Endothelial cell of umbilical vein (primary cell): ENCODE data around the gene ALOXE3.

ENCODE experiments used
- CTCF ChIP-seq, 2 donors: IDR thresholded peaks; 1 replicate in 1 of 2; 2 replicates in 1 of 2; pipeline ENCODE4 v1.5.1; 2011; ENCODE audit warnings: low read length in 2 of 2, mild to moderate bottlenecking in 2 of 2, moderate library complexity in 2 of 2, control low read depth in 1 of 2, inconsistent platforms in 1 of 2, low read depth in 1 of 2; ENCODE audit not compliant: insufficient read depth in 1 of 2; ENCODE audit errors: extremely low read depth in 1 of 2
- EZH2 ChIP-seq: IDR thresholded peaks from 2 replicates; pipeline ENCODE4 v1.6.1; 2012; ENCODE audit warnings: borderline replicate concordance, low read depth, mild to moderate bottlenecking, moderate library complexity, low read length, inconsistent platforms; ENCODE audit not compliant: severe bottlenecking
- POLR2A ChIP-seq: IDR thresholded peaks from 2 replicates; pipeline ENCODE4 v1.6.1; 2012; ENCODE audit warnings: low read depth, mild to moderate bottlenecking, control low read depth, low read length
- POLR2AphosphoS5 ChIP-seq: IDR thresholded peaks from 2 replicates; pipeline ENCODE4 v1.6.1; 2012; ENCODE audit warnings: low read depth, mild to moderate bottlenecking, control low read depth, low read length, moderate library complexity; ENCODE audit not compliant: insufficient read depth

- no peak for TF ChIP-seq POLR2AphosphoS5
- TF ChIP-seq EZH2, result peak; percentile 2
- TF ChIP-seq CTCF (IDR thresholded peaks at IDR 0.05; ENCODE audit: extremely low read depth in 1 of 2, insufficient read depth in 1 of 2, low read depth in 1 of 2, low read length in 2 of 2), result no peak
- TF ChIP-seq POLR2A, result no peak
Observed at GRCh38 chr17:8080208-8080798, 38.0 kb downstream of the ALOXE3 start.
